Measurements from ENCODE around the gene SLC16A8.
A peak's percentile ranks its signal among the peaks of the same experiment; 100 is the strongest.
"Not testable (repeated sequence)": the region's sequence is repeated elsewhere in the genome, so short reads cannot be mapped to it uniquely, and the experiment has no call there.

SLC16A8 gene

GRCh38 chr22:38080850-38081635 is 2.9 kb downstream of the SLC16A8 start:
- TF ChIP-seq CTCF (IDR thresholded peaks at IDR 0.05): no peak
- H3K4me3 ChIP-seq: peak overlapping the region; percentile 72
- no peak for DNase-seq (ENCODE audit: low spot score)
- H3K27ac ChIP-seq: peak overlapping the region; percentile 34 to 52

DNA sequence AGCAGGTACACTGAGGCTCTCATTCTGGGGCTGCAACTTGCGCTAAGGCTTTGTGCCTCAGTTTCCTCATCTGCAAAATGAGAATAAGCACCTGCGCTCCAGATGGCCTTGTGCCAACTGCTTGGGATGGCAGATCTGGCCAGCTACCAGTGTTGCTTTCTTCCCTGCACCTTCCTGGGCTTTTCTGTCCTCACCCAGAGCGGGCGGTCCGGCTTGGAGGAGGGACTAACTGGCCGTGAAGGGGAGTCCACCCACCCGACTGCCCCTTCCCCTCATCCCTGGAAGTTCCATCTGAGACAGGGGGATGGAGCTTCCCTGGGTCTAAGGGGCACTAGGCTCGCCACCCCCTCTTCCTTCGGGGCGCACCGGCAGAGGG is 3.5 kb downstream of the SLC16A8 start:
- Histone ChIP-seq H3K4me3 (peak overlapping the region; percentile 72), H3K27ac (peak overlapping the region in 1 of 2 donors; percentile 52)
- TF ChIP-seq CTCF (IDR thresholded peaks at IDR 0.05): no peak
- DNase-seq (ENCODE audit: low spot score): no peak

DNA sequence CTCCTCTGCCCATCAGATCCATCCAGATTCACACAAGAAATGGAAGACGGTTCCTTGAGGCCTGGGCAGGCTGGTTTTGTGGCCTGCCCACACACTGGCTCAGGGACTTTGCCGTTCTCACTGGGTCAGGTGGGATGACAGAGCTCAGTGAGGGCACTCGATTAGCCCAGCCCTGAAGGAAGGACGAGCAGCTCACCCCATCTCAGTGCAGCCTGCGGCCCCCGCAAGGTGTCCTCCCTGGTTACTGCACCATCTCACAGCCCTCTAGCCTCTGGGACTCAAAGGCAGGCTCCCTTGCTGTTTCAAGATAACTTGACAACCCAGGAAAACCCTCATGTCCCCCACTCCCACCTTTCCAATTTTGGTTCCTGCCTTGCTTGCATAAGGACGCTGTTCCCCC is 4.2 kb downstream of the SLC16A8 start:
- no peak for TF ChIP-seq CTCF (IDR thresholded peaks at IDR 0.05)
- DNase-seq (ENCODE audit: low spot score): no peak

DNA sequence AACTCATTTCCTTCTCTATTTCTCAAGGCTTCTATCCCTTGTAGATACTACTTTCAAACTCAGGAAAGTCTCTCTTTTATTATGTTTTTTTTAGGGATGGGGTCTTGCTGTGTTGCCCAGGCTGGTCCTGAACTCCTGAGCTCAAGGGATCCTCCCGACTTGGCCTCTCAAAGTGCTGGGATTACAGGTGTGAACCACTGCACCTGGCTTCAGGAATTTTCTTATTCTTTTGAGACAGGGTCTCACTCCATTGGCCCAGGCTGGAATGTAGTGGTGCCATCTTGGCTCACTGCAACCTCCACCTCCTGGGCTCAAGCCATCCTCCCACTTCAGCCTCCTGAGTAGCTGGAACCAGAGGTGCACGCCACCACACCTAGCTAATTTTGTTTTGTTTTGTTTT is 4.8 kb downstream of the SLC16A8 start:
- not testable (repeated sequence) for H3K4me3 ChIP-seq; H3K27ac ChIP-seq; DNase-seq (ENCODE audit: low spot score)

More for the DNA sequence above, 4.2 kb downstream of the SLC16A8 start:
- Histone ChIP-seq H3K27ac (no peak overlapping the region), H3K4me3 (no peak overlapping the region)

GRCh38 chr22:38078046-38078840 is 5.7 kb downstream of the SLC16A8 start:
- Histone ChIP-seq H3K4me3 (no peak overlapping the region), H3K27ac (no peak overlapping the region)
- no peak for DNase-seq (ENCODE audit: low spot score)
- no peak for TF ChIP-seq CTCF (IDR thresholded peaks at IDR 0.05)

DNA sequence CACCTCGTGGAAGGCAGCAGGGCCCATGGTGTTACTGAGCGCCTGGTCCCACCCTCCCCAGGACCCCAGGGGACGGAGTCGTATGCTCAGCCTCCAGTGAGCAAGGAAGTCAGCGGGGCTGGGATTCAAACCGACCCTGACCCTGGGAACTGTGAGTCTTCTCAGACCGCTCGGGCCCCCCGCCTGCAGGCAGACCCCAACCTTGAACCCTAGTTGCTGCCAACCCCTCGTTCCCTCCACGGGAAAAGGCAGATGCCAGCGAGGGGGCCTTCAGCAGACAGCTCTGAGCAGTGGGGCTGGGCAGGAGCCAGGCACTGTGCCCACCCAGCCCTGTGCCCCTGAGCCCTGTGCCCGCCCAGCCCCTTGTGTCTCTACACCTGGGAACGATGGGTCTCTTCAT is 6.4 kb downstream of the SLC16A8 start:
- Histone ChIP-seq H3K27ac (no peak overlapping the region), H3K4me3 (no peak overlapping the region)
- no peak for TF ChIP-seq CTCF (IDR thresholded peaks at IDR 0.05)
- DNase-seq (ENCODE audit: low spot score): no peak

- no peak overlapping the region for H3K4me3 ChIP-seq
- no peak for DNase-seq (ENCODE audit: low spot score)
- no peak for TF ChIP-seq CTCF (IDR thresholded peaks at IDR 0.05)
Measured at GRCh38 chr22:38077096-38077495, 6.9 kb downstream of the SLC16A8 start.

More at GRCh38 chr22:38077096-38077495, 6.9 kb downstream of the SLC16A8 start:
- H3K27ac ChIP-seq: no peak overlapping the region
